DND-41 (cell line): ENCODE results near the gene TNF.
"Not testable (repeated sequence)": the region's sequence is repeated elsewhere in the genome, so short reads cannot be mapped to it uniquely, and the experiment has no call there.

Source experiments
- ATAC-seq: fragments of 200-7000 bp; cut with Tn5 transposase; 3 replicates; pipeline ENCODE4 v1.9.1; 2021; ENCODE audit warnings: low read depth; ENCODE audit not compliant: insufficient read depth
- DNase-seq: peaks from one replicate; pipeline ENCODE4 v3.0.0-alpha.2; 2020
- H2AFZ ChIP-seq: 2 replicates; pipeline ENCODE4 v1.6.0; 2012; ENCODE audit warnings: low read depth, low read length
- H3K27ac ChIP-seq: 2 replicates; pipeline ENCODE4 v1.5.1; 2012; ENCODE audit warnings: low read length, inconsistent platforms
- H3K27me3 ChIP-seq: fragments of 200-600 bp; sonication (generic); 2 replicates; pipeline ENCODE4 v1.6.0; 2012; ENCODE audit warnings: low read length, mild to moderate bottlenecking, inconsistent platforms; ENCODE audit not compliant: insufficient read depth, poor library complexity
- H3K36me3 ChIP-seq: 2 replicates; pipeline ENCODE4 v1.5.1; 2012; ENCODE audit warnings: low read length, inconsistent platforms; ENCODE audit not compliant: insufficient read depth
- H3K4me1 ChIP-seq: 2 replicates; pipeline ENCODE4 v1.5.1; 2012; ENCODE audit warnings: mild to moderate bottlenecking, low read length; ENCODE audit not compliant: insufficient read depth
- H3K4me2 ChIP-seq: 2 replicates; pipeline ENCODE4 v1.6.0; 2012; ENCODE audit warnings: mild to moderate bottlenecking, moderate library complexity, low read length, inconsistent platforms; ENCODE audit not compliant: insufficient read depth
- H3K4me3 ChIP-seq, 2 experiments: fragments of 200-600 bp in 1 of 2; shearing (Covaris generic) in 1 of 2; 2 replicates each; pipeline ENCODE4 v1.5.1; 2012 to 2016; ENCODE audit warnings: inconsistent platforms in 2 of 2, low read length in 2 of 2, mild to moderate bottlenecking in 2 of 2, low read depth in 1 of 2, moderate library complexity in 1 of 2
- H3K79me2 ChIP-seq: 2 replicates; pipeline ENCODE4 v1.6.0; 2012; ENCODE audit warnings: low read length, inconsistent platforms; ENCODE audit not compliant: insufficient read depth
- H3K9ac ChIP-seq: 2 replicates; pipeline ENCODE4 v1.6.0; 2012; ENCODE audit warnings: low read depth, mild to moderate bottlenecking, inconsistent platforms, low read length, moderate library complexity
- H3K9me3 ChIP-seq: 2 replicates; pipeline ENCODE4 v1.5.1; 2012; ENCODE audit warnings: low read length, moderate library complexity, mild to moderate bottlenecking, inconsistent platforms; ENCODE audit not compliant: insufficient read depth, severe bottlenecking
- H4K20me1 ChIP-seq: 2 replicates; pipeline ENCODE4 v1.6.0; 2012; ENCODE audit warnings: low read length; ENCODE audit not compliant: insufficient read depth
- CTCF ChIP-seq: IDR thresholded peaks from 2 replicates; pipeline ENCODE4 v1.5.1; 2012; ENCODE audit warnings: borderline replicate concordance, low read length, moderate library complexity, mild to moderate bottlenecking; ENCODE audit not compliant: poor library complexity, severe bottlenecking; ENCODE audit errors: extremely low read depth
- EZH2 ChIP-seq: IDR thresholded peaks from 3 replicates; pipeline ENCODE4 v1.6.1; 2012; ENCODE audit warnings: borderline replicate concordance, low read depth, mild to moderate bottlenecking, moderate library complexity, low read length, inconsistent platforms; ENCODE audit not compliant: severe bottlenecking

TNF gene

DNA sequence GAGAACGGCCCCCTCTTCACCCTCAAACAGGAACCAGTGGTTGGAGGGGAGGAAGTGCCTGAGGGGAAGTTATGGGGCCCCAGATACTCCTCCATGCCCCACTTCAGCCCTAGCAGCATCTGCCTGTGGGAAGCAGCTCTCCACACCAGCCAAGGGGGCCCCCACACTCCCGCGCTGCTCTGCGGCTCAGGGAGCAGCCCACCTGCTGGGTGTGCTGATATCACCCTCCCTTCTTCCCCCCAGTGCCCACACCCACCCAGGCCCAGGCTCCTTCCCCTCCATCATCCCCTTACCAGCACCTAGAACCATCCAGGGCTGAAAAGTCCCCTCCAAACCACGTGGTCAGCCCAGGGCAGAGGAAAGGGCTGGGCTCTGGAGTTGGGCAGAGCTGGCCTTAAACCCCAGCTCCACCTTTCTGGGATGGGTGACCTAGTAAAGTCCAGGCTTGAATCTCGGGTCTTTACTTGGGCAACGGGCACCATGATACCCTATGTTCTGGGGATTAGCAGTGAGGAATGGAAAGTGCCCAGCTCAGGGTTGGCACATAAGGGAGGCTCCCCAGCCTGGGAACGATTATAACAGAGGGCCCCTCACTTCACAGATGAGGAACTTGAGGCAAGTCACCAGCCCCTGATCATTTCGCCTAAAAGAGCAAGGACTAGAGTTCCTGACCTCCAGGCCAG lies 11.4 kb downstream of the TNF start:
- H3K36me3 ChIP-seq: no peaks in the 10 kb centered on the region
- no peaks in the 10 kb centered on the region for H4K20me1 ChIP-seq
- DNase-seq (peak; percentile 91), ATAC-seq (peak; percentile 84)
- no peak overlapping the region for H2AFZ ChIP-seq
- H3K27ac ChIP-seq: peak overlapping the region; percentile 67
- peaks cover 38% of the 10 kb centered on the region for H3K4me1 ChIP-seq
- H3K4me3 ChIP-seq: no peak overlapping the region
- peak overlapping the region; percentile 10; the same call in 1 of the 2 replicates for H3K4me2 ChIP-seq
- H3K9me3 ChIP-seq: no peaks in the 10 kb centered on the region
- H3K27me3 ChIP-seq: peaks cover under 1% of the 10 kb centered on the region
- peak overlapping the region; percentile 13; the same call in 1 of the 2 replicates for H3K9ac ChIP-seq
- no peak for TF ChIP-seq CTCF
- no peak for TF ChIP-seq EZH2
- no peaks in the 10 kb centered on the region for H3K79me2 ChIP-seq

DNA sequence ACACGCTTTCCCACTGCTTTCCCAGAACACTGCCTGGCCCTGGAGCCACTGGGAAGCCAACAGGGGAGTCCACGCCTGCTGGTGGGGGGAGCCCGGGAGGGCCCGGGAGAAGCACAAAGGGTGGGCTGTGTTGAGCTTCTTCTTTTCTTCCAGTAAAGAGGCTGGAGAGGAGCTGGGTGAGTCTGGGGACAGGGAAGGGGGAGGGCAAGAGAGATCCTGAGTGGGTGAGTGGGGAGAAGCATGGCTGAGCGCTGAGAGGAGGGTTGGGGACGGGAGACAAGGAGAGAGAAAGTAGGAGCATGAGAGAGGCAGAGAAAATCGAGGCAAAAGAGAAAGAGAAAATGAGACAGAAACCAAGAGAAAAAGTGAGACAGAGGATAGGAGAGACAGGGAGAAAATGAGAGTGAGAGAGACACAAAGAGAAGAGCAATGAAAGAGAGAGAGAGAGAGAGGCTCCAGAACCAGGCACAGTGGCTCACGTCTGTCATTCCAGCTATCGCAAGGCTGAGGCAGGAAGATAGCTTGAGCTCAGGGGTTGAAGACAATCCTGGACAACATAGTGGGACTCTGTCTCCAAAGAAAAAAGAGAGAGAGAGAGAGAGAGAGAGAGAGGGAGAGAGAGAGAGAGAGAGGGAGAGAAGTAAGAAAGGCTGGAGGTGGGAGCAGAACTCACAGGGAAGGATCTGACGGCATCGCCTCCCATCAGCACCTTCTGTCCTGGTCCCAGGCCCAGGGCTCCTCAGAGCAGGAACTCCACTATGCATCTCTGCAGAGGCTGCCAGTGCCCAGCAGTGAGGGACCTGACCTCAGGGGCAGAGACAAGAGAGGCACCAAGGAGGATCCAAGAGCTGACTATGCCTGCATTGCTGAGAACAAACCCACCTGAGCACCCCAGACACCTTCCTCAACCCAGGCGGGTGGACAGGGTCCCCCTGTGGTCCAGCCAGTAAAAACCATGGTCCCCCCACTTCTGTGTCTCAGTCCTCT lies 12.7 kb downstream of the TNF start:
- no peak overlapping the region for H3K4me2 ChIP-seq
- no peak overlapping the region for H3K9ac ChIP-seq
- no peak overlapping the region for H2AFZ ChIP-seq
- H3K4me3 ChIP-seq: no peak overlapping the region
- DNase-seq (no peak), ATAC-seq (no peak)
- TF ChIP-seq CTCF (no peak), EZH2 (no peak)
- peaks cover 29% of the 10 kb centered on the region for H3K4me1 ChIP-seq
- no peaks in the 10 kb centered on the region for H3K36me3 ChIP-seq
- H4K20me1 ChIP-seq: no peaks in the 10 kb centered on the region
- H3K79me2 ChIP-seq: no peaks in the 10 kb centered on the region
- no peaks in the 10 kb centered on the region for H3K27me3 ChIP-seq
- no peaks in the 10 kb centered on the region for H3K9me3 ChIP-seq
- no peak overlapping the region for H3K27ac ChIP-seq

DNA sequence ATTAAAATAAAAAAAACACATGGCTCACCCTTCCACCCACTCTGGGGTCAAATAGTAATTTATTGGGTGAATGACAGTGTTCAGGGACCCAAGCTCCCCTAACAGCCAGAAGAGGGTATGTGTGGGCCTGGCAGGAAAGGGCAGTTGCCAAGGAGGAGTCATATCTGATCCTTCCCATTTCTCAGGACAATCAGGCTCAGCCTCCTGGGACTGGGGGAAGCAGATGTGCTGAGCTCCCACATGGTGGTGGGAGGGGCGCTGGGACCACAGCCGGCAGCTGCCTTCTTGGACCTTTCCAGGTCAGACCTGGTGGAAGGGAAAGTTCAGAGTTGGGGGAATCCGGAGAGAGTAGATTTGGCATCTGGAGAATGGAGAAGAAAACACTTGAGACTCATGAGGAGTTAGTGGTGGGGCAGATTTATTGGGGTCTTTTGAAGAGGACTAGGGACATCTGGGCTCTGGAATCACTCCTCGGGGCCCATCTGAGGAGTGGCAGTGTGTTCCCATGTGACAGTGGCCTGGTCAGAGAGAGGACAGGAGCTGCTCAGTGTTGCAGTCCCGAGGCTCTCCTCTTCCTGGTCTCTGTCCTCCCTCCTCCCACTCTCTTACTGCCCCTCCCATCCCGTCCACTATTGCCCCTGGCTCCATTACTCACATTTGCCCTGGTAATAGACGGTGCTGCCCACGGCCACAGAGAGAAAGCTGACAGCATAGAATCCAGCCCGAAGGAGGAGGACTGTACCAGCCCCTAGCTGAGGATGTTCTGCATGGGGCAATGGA lies 13.7 kb downstream of the TNF start:
- H3K79me2 ChIP-seq: no peaks in the 10 kb centered on the region
- H3K4me3 ChIP-seq: no peak overlapping the region
- ATAC-seq: no peak
- no peak overlapping the region for H3K4me2 ChIP-seq
- H3K27me3 ChIP-seq: no peaks in the 10 kb centered on the region
- H3K4me1 ChIP-seq: peaks cover 29% of the 10 kb centered on the region
- H3K36me3 ChIP-seq: no peaks in the 10 kb centered on the region
- no peak for DNase-seq
- H3K9ac ChIP-seq: no peak overlapping the region
- H3K27ac ChIP-seq: no peak overlapping the region
- no peak overlapping the region for H2AFZ ChIP-seq
- TF ChIP-seq CTCF: no peak
- no peak for TF ChIP-seq EZH2
- no peaks in the 10 kb centered on the region for H4K20me1 ChIP-seq
- no peaks in the 10 kb centered on the region for H3K9me3 ChIP-seq

- not testable (repeated sequence) for H3K9ac ChIP-seq, ATAC-seq, DNase-seq, H3K4me3 ChIP-seq, H2AFZ ChIP-seq, H3K27ac ChIP-seq, H3K4me2 ChIP-seq, H3K9me3 ChIP-seq, H4K20me1 ChIP-seq, H3K36me3 ChIP-seq, H3K27me3 ChIP-seq, H3K79me2 ChIP-seq
- peaks cover 24% of the 10 kb centered on the region for H3K4me1 ChIP-seq
Measured at GRCh38 chr6:31590691-31591090, 15.3 kb downstream of the TNF start.
